Measurements from ENCODE around the gene CDK14.

The CDK14 gene

GRCh38 chr7:90772410-90772809, 176.3 kb downstream of the CDK14 start:
- no peak for DNase-seq (ENCODE audit: extremely low read depth, insufficient read length)
- Histone ChIP-seq H3K36me3 (ENCODE audit: control insufficient read depth, insufficient read depth, low read length) (no peaks in the 10 kb centered on the region), H3K27me3 (replicated peaks; ENCODE audit: control insufficient read depth, insufficient read depth, low read length) (no peaks in the 10 kb centered on the region), H3K4me3 (replicated peaks; ENCODE audit: low read depth, low read length) (no peak overlapping the region)
- no peak for TF ChIP-seq CTCF (IDR thresholded peaks at IDR 0.05; ENCODE audit: insufficient read depth, low read length, poor library complexity, severe bottlenecking)

GRCh38 chr7:90773269-90773668, 177.1 kb downstream of the CDK14 start:
- no peak for TF ChIP-seq CTCF (IDR thresholded peaks at IDR 0.05; ENCODE audit: insufficient read depth, low read length, poor library complexity, severe bottlenecking)
- no peaks in the 10 kb centered on the region for H3K27me3 ChIP-seq (replicated peaks; ENCODE audit: control insufficient read depth, insufficient read depth, low read length)
- no peak overlapping the region for H3K4me3 ChIP-seq (replicated peaks; ENCODE audit: low read depth, low read length)
- no peak for DNase-seq (ENCODE audit: extremely low read depth, insufficient read length)
- no peaks in the 10 kb centered on the region for H3K36me3 ChIP-seq (ENCODE audit: control insufficient read depth, insufficient read depth, low read length)

GRCh38 chr7:90774706-90775105, 178.6 kb downstream of the CDK14 start:
- DNase-seq (ENCODE audit: extremely low read depth, insufficient read length) = no peak
- Histone ChIP-seq H3K27me3 (replicated peaks; ENCODE audit: control insufficient read depth, insufficient read depth, low read length) (no peaks in the 10 kb centered on the region), H3K36me3 (ENCODE audit: control insufficient read depth, insufficient read depth, low read length) (no peaks in the 10 kb centered on the region), H3K4me3 (replicated peaks; ENCODE audit: low read depth, low read length) (no peak overlapping the region)
- TF ChIP-seq CTCF (IDR thresholded peaks at IDR 0.05; ENCODE audit: insufficient read depth, low read length, poor library complexity, severe bottlenecking) = no peak

GRCh38 chr7:90775383-90775965, 179.4 kb downstream of the CDK14 start:
- DNase-seq (ENCODE audit: extremely low read depth, insufficient read length) = no peak
- Histone ChIP-seq H3K27me3 (replicated peaks; ENCODE audit: control insufficient read depth, insufficient read depth, low read length) (no peaks in the 10 kb centered on the region), H3K4me3 (replicated peaks; ENCODE audit: low read depth, low read length) (peak overlapping the region; percentile 13; the same call in 1 of the 2 replicates), H3K36me3 (ENCODE audit: control insufficient read depth, insufficient read depth, low read length) (no peaks in the 10 kb centered on the region)
- TF ChIP-seq CTCF (IDR thresholded peaks at IDR 0.05; ENCODE audit: insufficient read depth, low read length, poor library complexity, severe bottlenecking) = no peak

- DNase-seq (ENCODE audit: extremely low read depth, insufficient read length) = no peak
- H3K36me3 ChIP-seq (ENCODE audit: control insufficient read depth, insufficient read depth, low read length) = no peaks in the 10 kb centered on the region
- no peak for TF ChIP-seq CTCF (IDR thresholded peaks at IDR 0.05; ENCODE audit: insufficient read depth, low read length, poor library complexity, severe bottlenecking)
- peak overlapping the region; percentile 0; the same call in 1 of the 2 replicates for H3K4me3 ChIP-seq (replicated peaks; ENCODE audit: low read depth, low read length)
- H3K27me3 ChIP-seq (replicated peaks; ENCODE audit: control insufficient read depth, insufficient read depth, low read length) = no peaks in the 10 kb centered on the region
Observed at GRCh38 chr7:90777041-90777440, 180.9 kb downstream of the CDK14 start.

- TF ChIP-seq CTCF (IDR thresholded peaks at IDR 0.05; ENCODE audit: insufficient read depth, low read length, poor library complexity, severe bottlenecking) = no peak
- Histone ChIP-seq H3K27me3 (replicated peaks; ENCODE audit: control insufficient read depth, insufficient read depth, low read length) (no peaks in the 10 kb centered on the region), H3K4me3 (replicated peaks; ENCODE audit: low read depth, low read length) (peak overlapping the region; percentile 0; the same call in 1 of the 2 replicates), H3K36me3 (ENCODE audit: control insufficient read depth, insufficient read depth, low read length) (no peaks in the 10 kb centered on the region)
- no peak for DNase-seq (ENCODE audit: extremely low read depth, insufficient read length)
Observed at GRCh38 chr7:90777465-90777864, 181.3 kb downstream of the CDK14 start.
